ENCODE measurements around the gene FABP7. TPM values are rescaled to one million over a fixed set of nuclear protein-coding genes. Genes with fewer than 3 reads are reported as not detected.

The FABP7 gene
- total and polyA plus RNA-seq, 4 donors: not detected

DNA sequence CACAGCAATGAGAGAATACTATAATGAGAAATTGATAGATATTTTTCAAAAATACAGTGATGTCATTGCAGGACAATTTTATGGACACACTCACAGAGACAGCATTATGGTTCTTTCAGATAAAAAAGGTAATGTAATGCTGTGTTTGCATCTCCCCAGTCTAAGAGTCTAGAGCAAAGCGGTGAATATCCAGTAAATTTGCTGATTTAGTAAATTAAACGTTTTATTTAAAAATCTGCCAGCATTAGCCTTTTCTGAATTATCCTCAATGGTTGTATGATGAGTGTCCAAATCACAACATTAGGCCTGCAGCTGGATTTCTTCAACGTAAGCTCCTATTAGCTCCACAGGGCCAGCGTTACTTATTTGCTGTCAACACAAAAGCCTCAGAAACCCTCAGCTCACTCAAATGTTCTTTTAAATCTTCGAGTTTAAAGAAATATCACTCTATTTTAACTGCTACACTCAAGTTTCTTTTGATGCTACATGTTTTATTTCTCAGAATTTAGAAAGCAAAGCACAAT, 25.5 kb downstream of the FABP7 start:
- TF ChIP-seq ZBTB33 (IDR thresholded peaks at IDR 0.05) (no peak), REST (IDR thresholded peaks at IDR 0.05) (no peak), RXRA (IDR thresholded peaks at IDR 0.05) (no peak), MAX (IDR thresholded peaks at IDR 0.05) (no peak)
- TF ChIP-seq, protein P1, sequence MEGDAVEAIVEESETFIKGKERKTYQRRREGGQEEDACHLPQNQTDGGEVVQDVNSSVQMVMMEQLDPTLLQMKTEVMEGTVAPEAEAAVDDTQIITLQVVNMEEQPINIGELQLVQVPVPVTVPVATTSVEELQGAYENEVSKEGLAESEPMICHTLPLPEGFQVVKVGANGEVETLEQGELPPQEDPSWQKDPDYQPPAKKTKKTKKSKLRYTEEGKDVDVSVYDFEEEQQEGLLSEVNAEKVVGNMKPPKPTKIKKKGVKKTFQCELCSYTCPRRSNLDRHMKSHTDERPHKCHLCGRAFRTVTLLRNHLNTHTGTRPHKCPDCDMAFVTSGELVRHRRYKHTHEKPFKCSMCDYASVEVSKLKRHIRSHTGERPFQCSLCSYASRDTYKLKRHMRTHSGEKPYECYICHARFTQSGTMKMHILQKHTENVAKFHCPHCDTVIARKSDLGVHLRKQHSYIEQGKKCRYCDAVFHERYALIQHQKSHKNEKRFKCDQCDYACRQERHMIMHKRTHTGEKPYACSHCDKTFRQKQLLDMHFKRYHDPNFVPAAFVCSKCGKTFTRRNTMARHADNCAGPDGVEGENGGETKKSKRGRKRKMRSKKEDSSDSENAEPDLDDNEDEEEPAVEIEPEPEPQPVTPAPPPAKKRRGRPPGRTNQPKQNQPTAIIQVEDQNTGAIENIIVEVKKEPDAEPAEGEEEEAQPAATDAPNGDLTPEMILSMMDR (IDR thresholded peaks at IDR 0.05; ENCODE audit: low read depth, low read length, missing input control): no peak
- no peaks in the 10 kb centered on the region for H3K27me3 ChIP-seq (ENCODE audit: control insufficient read depth in 4 of 4, insufficient read depth in 4 of 4, low read length in 3 of 4)
- H3K4me1 ChIP-seq (ENCODE audit: control insufficient read depth in 4 of 4, insufficient read depth in 4 of 4, low read length in 3 of 4): peaks cover 0 to 5% (median under 1%) of the 10 kb centered on the region in 4 donors
- DNase-seq (ENCODE audit: low spot score): no peak
- H3K36me3 ChIP-seq (ENCODE audit: control insufficient read depth in 4 of 4, insufficient read depth in 3 of 4, low read depth in 1 of 4, low read length in 3 of 4): peaks cover 2 to 21% (median 12%) of the 10 kb centered on the region in 4 donors
- 86% methylated on average over 5 of the region's 5 CpGs for WGBS
- no peaks in the 10 kb centered on the region for H3K9me3 ChIP-seq (ENCODE audit: control insufficient read depth in 4 of 4, low read length in 3 of 4)
- H3K9ac ChIP-seq (ENCODE audit: low read depth in 1 of 2, low read length in 2 of 2): no peak overlapping the region
- H3K27ac ChIP-seq (ENCODE audit: low read depth in 1 of 2, low read length in 2 of 2): no peak overlapping the region
- H3K4me3 ChIP-seq (ENCODE audit: low read depth in 1 of 3, low read length in 3 of 3): no peak overlapping the region

DNA sequence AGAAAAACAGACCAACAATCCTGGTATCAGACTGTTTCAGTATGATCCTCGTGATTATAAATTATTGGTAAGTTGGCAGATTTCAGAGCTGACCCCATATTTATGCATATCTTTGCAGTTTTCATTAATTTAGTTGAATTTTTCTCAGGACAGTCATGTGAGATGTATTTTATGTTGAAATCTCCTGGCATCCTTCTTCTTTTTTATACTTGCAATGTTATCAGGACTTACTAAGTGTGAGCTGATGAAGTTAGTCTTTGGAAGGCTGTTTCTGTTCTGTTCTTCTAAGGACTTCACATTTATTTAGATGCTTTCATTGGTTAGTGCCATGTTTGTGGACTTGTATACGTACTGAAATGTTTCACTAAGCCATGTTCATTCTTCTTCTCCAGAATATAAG, 26.8 kb downstream of the FABP7 start:
- H3K27me3 ChIP-seq (ENCODE audit: control insufficient read depth in 4 of 4, insufficient read depth in 4 of 4, low read length in 3 of 4): no peaks in the 10 kb centered on the region
- no peak for DNase-seq (ENCODE audit: low spot score)
- no peak overlapping the region for H3K4me3 ChIP-seq (ENCODE audit: low read depth in 1 of 3, low read length in 3 of 3)
- no peaks in the 10 kb centered on the region for H3K9me3 ChIP-seq (ENCODE audit: control insufficient read depth in 4 of 4, low read length in 3 of 4)
- H3K4me1 ChIP-seq (ENCODE audit: control insufficient read depth in 4 of 4, insufficient read depth in 4 of 4, low read length in 3 of 4): peaks cover 0 to 5% (median under 1%) of the 10 kb centered on the region in 4 donors
- TF ChIP-seq, protein P1 (IDR thresholded peaks at IDR 0.05; ENCODE audit: low read depth, low read length, missing input control): no peak
- TF ChIP-seq RXRA (IDR thresholded peaks at IDR 0.05) (peak in 1 of 2 donors; percentile 11), MAX (IDR thresholded peaks at IDR 0.05) (no peak), ZBTB33 (IDR thresholded peaks at IDR 0.05) (no peak), RAD21 (IDR thresholded peaks at IDR 0.05) (no peak)
- TF ChIP-seq, protein P2, sequence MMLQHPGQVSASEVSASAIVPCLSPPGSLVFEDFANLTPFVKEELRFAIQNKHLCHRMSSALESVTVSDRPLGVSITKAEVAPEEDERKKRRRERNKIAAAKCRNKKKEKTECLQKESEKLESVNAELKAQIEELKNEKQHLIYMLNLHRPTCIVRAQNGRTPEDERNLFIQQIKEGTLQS (IDR thresholded peaks at IDR 0.05): no peak
- no peak overlapping the region for H3K9ac ChIP-seq (ENCODE audit: low read depth in 1 of 2, low read length in 2 of 2)
- 92% methylated on average over 2 of the region's 2 CpGs for WGBS
- H3K36me3 ChIP-seq (ENCODE audit: control insufficient read depth in 4 of 4, insufficient read depth in 3 of 4, low read depth in 1 of 4, low read length in 3 of 4): peaks cover 2 to 26% (median 13%) of the 10 kb centered on the region in 4 donors
- no peak overlapping the region for H3K27ac ChIP-seq (ENCODE audit: low read depth in 1 of 2, low read length in 2 of 2)

Measured in liver (tissue), 9 donors.